ENCODE measurements around the gene HEATR9.
A peak's percentile ranks its signal among the peaks of the same experiment; 100 is the strongest.

HEATR9 gene

GRCh38 chr17:35864853-35865252 is 3.8 kb downstream of the HEATR9 start:
- no peak for DNase-seq

- no peak for DNase-seq
These were observed 12.1 kb downstream of the HEATR9 start for GRCh38 chr17:35856603-35857002.

GRCh38 chr17:35855965-35856364 is 12.7 kb downstream of the HEATR9 start:
- DNase-seq: no peak

GRCh38 chr17:35849469-35850348 is 19.0 kb downstream of the HEATR9 start:
- DNase-seq: peak; percentile 71

- DNase-seq: no peak
These were observed 20.9 kb downstream of the HEATR9 start for GRCh38 chr17:35847633-35848373.

- no peak for DNase-seq
These were observed 21.7 kb downstream of the HEATR9 start for GRCh38 chr17:35847006-35847405.

GRCh38 chr17:35846055-35846809 is 22.5 kb downstream of the HEATR9 start:
- DNase-seq: no peak

GRCh38 chr17:35844547-35844946 is 24.1 kb downstream of the HEATR9 start:
- no peak for DNase-seq

- no peak for DNase-seq
These were observed 25.0 kb downstream of the HEATR9 start for GRCh38 chr17:35843698-35844097.

- no peak for DNase-seq
These were observed 26.5 kb downstream of the HEATR9 start for GRCh38 chr17:35842239-35842638.

GRCh38 chr17:35841505-35841904 is 27.2 kb downstream of the HEATR9 start:
- DNase-seq: no peak

- no peak for DNase-seq
These were observed 27.6 kb downstream of the HEATR9 start for GRCh38 chr17:35841101-35841500.

- DNase-seq: no peak
These were observed 43.5 kb downstream of the HEATR9 start for GRCh38 chr17:35825206-35825605.

GRCh38 chr17:35821308-35821707 is 47.4 kb downstream of the HEATR9 start:
- no peak for DNase-seq

- no peak for DNase-seq
These were observed 49.2 kb downstream of the HEATR9 start for GRCh38 chr17:35819455-35819854.

- DNase-seq: no peak
These were observed 51.5 kb downstream of the HEATR9 start for GRCh38 chr17:35817196-35817595.

- DNase-seq: no peak
These were observed 52.0 kb downstream of the HEATR9 start for GRCh38 chr17:35816723-35817122.

GRCh38 chr17:35812456-35812855 is 56.2 kb downstream of the HEATR9 start:
- DNase-seq: no peak

- no peak for DNase-seq
These were observed 56.9 kb downstream of the HEATR9 start for GRCh38 chr17:35811759-35812158.

- DNase-seq: no peak
These were observed 58.7 kb downstream of the HEATR9 start for GRCh38 chr17:35809855-35810461.

- DNase-seq: peak; percentile 95
These were observed 59.5 kb downstream of the HEATR9 start, which contains the start of gene TAF15 for GRCh38 chr17:35808962-35809854. Gene TAF15 (plus strand): TSS chr17:35809484. CDS start chr17:35809570, 86 bp downstream.
